GM13976 (cell line): ENCODE results near the gene ASPDH.

Experiments used
- DNase-seq: peaks from one replicate; pipeline ENCODE4 v3.0.0; 2012; ENCODE audit warnings: low spot score
- CTCF ChIP-seq: IDR thresholded peaks from 2 replicates; pipeline ENCODE4 v1.5.1; 2012; ENCODE audit warnings: borderline replicate concordance, mild to moderate bottlenecking; ENCODE audit not compliant: insufficient read depth; ENCODE audit errors: extremely low read depth, missing control alignments, control extremely low read depth
- in situ Hi-C: fragments of 300-500 bp; cut with MboI; formaldehyde crosslinking; loops from one replicate; pipeline ENCODE4 v1.12.0; 2022; ENCODE audit warnings: low sequenced_read_pairs, mixed read lengths, inconsistent platforms; ENCODE audit not compliant: unreplicated experiment

Gene ASPDH

GRCh38 chr19:50511069-50511822 is 2.5 kb downstream of the ASPDH start, which contains the start of gene JOSD2:
JOSD2 (minus strand) TSS chr19:50511191; CDS start chr19:50510431, 760 bp downstream.
- DNase-seq = peak; percentile 99
- in situ Hi-C loops = no loop called here
- no peak for TF ChIP-seq CTCF

GRCh38 chr19:50510700-50511068 is 3.0 kb downstream of the ASPDH start:
- no peak for DNase-seq
- TF ChIP-seq CTCF = no peak

GRCh38 chr19:50510121-50510670 is 3.5 kb downstream of the ASPDH start:
- TF ChIP-seq CTCF = no peak
- in situ Hi-C loops = no loop called here
- DNase-seq = no peak

More at GRCh38 chr19:50510700-50511068, 3.0 kb downstream of the ASPDH start:
- in situ Hi-C loops = no loop called here

DNA sequence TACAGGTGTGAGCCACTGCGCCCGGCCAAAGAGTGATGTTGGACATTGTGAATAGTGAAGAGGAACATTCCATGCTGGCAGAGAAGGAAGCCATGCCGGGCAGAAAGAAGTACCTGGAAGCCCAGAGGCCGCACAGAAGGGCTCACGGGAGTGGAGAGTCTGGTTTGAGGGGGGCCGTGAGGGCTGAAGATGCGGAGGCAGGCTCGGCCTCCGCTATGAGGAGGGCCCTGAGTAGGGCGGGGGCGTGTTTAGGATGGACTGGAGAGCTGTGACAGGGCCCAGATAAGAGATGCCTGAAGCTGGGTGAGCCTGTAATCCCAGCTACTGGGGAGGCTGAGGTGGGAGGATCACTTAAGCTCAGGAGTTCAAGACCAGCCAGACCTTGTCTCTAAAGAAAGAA is 4.3 kb downstream of the ASPDH start:
- TF ChIP-seq CTCF = no peak
- DNase-seq = no peak
- in situ Hi-C loops = no loop called here

GRCh38 chr19:50508843-50509190 is 4.9 kb downstream of the ASPDH start:
- in situ Hi-C loops = no loop called here
- no peak for DNase-seq
- TF ChIP-seq CTCF = no peak

DNA sequence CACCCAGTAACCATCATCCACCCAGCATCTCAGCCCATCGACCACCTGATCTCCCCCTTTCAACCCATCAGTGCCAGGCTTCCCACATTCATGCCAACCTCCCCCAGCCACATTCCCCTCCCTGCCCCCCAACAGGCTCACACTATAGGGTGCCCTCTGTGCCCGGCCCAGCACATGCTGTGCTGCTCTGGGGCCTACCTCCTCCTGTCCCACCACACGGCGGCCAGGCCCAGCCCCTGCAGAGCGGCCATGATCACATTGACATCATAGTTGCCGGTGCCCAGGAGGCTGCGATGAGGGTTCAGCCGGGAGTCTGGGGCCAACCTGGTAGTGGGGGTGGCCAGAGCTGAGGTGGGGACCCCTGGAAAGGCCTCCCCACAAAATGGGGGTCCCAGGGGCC is 6.3 kb downstream of the ASPDH start:
- no peak for DNase-seq
- TF ChIP-seq CTCF = no peak
- in situ Hi-C loops = no loop called here

DNA sequence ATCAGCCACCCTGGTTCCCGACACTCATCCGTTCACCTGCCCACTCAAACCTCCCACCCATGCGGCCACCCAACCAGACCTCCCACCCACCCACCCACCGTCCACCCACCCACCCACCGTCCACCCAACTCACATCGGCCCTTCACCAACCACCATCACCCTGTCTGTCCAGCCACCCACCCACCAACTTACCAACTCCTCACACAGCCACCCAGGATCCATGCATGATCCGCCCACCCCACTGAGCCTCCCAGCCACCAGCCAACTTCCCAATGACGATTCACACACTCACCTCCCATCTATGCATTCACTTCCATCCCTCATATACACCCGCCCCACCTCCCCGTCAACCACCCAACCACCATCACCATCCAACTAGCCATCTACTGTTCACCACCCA is 7.0 kb downstream of the ASPDH start:
- TF ChIP-seq CTCF = no peak
- DNase-seq = no peak
- in situ Hi-C loops = no loop called here
